OCI-LY1 (cell line): ENCODE data around the gene SLC9A9.
"Not testable (repeated sequence)": the region's sequence is repeated elsewhere in the genome, so short reads cannot be mapped to it uniquely, and the experiment has no call there.

Experiments
- EZH2 ChIP-seq: fragments of 200-600 bp; sonication (generic), shearing (Covaris generic); IDR thresholded peaks from 2 replicates; pipeline ENCODE4 v1.8.0; 2017; ENCODE audit warnings: borderline replicate concordance, mixed run types, mild to moderate bottlenecking, antibody characterized with exemption, low read length, moderate library complexity, mixed read lengths
- TF ChIP-seq, protein P1 (sequence below): fragments of 200-600 bp; sonication (generic), shearing (Covaris generic); IDR thresholded peaks from 2 replicates; pipeline ENCODE4 v1.5.1; 2017; ENCODE audit warnings: mild to moderate bottlenecking, antibody characterized with exemption, low read length, moderate library complexity, mixed read lengths

GRCh38 chr3:143873553-143873952 lies 25.3 kb upstream of the SLC9A9 start:
- TF ChIP-seq, protein P1, sequence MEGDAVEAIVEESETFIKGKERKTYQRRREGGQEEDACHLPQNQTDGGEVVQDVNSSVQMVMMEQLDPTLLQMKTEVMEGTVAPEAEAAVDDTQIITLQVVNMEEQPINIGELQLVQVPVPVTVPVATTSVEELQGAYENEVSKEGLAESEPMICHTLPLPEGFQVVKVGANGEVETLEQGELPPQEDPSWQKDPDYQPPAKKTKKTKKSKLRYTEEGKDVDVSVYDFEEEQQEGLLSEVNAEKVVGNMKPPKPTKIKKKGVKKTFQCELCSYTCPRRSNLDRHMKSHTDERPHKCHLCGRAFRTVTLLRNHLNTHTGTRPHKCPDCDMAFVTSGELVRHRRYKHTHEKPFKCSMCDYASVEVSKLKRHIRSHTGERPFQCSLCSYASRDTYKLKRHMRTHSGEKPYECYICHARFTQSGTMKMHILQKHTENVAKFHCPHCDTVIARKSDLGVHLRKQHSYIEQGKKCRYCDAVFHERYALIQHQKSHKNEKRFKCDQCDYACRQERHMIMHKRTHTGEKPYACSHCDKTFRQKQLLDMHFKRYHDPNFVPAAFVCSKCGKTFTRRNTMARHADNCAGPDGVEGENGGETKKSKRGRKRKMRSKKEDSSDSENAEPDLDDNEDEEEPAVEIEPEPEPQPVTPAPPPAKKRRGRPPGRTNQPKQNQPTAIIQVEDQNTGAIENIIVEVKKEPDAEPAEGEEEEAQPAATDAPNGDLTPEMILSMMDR, result not testable (repeated sequence)
- not testable (repeated sequence) for TF ChIP-seq EZH2
